Sigmoid colon (tissue), 4 donors: Measurements from ENCODE around the gene IRX6.

Experiments
- CTCF ChIP-seq, 4 experiments: fragments of 450-650 bp in 3 of 4; fragments of 200-600 bp in 1 of 4; IDR thresholded peaks; one replicate each; pipeline ENCODE4 v1.5.1; 2016 to 2019; ENCODE audit warnings: antibody characterized with exemption in 4 of 4, mild to moderate bottlenecking in 3 of 4, moderate library complexity in 2 of 4
- EP300 ChIP-seq, 4 donors: sonication (generic); formaldehyde crosslinking; IDR thresholded peaks; one replicate each; pipeline ENCODE4 v1.6.1; 2017; ENCODE audit warnings: antibody characterized with exemption in 4 of 4
- POLR2A ChIP-seq, 2 donors: fragments of 450-650 bp; IDR thresholded peaks; one replicate each; pipeline ENCODE4 v1.6.1; 2016; ENCODE audit warnings: antibody characterized with exemption in 2 of 2, mild to moderate bottlenecking in 2 of 2, moderate library complexity in 2 of 2
- POLR2AphosphoS5 ChIP-seq, 4 donors: sonication (generic); formaldehyde crosslinking; IDR thresholded peaks; one replicate each; pipeline ENCODE4 v1.6.1; 2017; ENCODE audit warnings: antibody characterized with exemption in 4 of 4

GRCh38 chr16:55324285-55325079 lies 479 bp downstream of the IRX6 start:
- TF ChIP-seq CTCF (IDR thresholded peaks at IDR 0.05) (no peak), POLR2A (IDR thresholded peaks at IDR 0.05) (no peak), EP300 (IDR thresholded peaks at IDR 0.05) (no peak), POLR2AphosphoS5 (IDR thresholded peaks at IDR 0.05) (no peak)
